ENCODE data around the gene TBC1D21.

The TBC1D21 gene

DNA sequence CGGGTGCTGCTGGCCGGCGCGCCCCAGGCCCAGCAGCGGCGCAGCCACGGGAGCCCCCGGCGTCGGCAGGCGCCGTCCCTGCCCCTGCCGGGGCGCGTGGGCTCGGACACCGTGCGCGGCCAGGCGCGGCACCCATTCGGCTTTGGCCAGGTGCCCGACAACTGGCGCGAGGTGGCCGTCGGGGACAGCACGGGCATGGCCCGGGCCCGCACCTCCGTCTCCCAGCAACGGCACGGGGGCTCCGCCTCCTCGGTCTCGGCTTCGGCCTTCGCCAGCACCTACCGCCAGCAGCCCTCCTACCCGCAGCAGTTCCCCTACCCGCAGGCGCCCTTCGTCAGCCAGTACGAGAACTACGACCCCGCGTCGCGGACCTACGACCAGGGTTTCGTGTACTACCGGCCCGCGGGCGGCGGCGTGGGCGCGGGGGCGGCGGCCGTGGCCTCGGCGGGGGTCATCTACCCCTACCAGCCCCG, 53.7 kb downstream of the TBC1D21 start:
- Histone ChIP-seq H3K4me3 (ENCODE audit: low read length) (no peak overlapping the region), H3K4me2 (ENCODE audit: low read length) (no peak overlapping the region), H3K27ac (ENCODE audit: low read depth, low read length) (no peak overlapping the region), H3K4me1 (ENCODE audit: control insufficient read depth, low read length) (no peaks in the 10 kb centered on the region), H3K9me3 (ENCODE audit: control insufficient read depth, insufficient read depth, low read length) (no peaks in the 10 kb centered on the region), H3K9me2 (replicated peaks; ENCODE audit: control insufficient read depth, low read length) (no peaks in the 10 kb centered on the region), H3K27me3 (ENCODE audit: control insufficient read depth, low read length) (peaks cover 3% of the 10 kb centered on the region; the same call in 1 of the 2 replicates), H4K20me1 (ENCODE audit: control insufficient read depth, insufficient read depth, low read depth, low read length) (no peaks in the 10 kb centered on the region), H3K36me3 (ENCODE audit: control insufficient read depth, low read length) (no peaks in the 10 kb centered on the region), H3F3A (ENCODE audit: control insufficient read depth, insufficient read depth) (no peaks in the 10 kb centered on the region), H3K79me2 (ENCODE audit: control insufficient read depth, low read length) (no peaks in the 10 kb centered on the region)
- TF ChIP-seq, protein P1, sequence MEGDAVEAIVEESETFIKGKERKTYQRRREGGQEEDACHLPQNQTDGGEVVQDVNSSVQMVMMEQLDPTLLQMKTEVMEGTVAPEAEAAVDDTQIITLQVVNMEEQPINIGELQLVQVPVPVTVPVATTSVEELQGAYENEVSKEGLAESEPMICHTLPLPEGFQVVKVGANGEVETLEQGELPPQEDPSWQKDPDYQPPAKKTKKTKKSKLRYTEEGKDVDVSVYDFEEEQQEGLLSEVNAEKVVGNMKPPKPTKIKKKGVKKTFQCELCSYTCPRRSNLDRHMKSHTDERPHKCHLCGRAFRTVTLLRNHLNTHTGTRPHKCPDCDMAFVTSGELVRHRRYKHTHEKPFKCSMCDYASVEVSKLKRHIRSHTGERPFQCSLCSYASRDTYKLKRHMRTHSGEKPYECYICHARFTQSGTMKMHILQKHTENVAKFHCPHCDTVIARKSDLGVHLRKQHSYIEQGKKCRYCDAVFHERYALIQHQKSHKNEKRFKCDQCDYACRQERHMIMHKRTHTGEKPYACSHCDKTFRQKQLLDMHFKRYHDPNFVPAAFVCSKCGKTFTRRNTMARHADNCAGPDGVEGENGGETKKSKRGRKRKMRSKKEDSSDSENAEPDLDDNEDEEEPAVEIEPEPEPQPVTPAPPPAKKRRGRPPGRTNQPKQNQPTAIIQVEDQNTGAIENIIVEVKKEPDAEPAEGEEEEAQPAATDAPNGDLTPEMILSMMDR (IDR thresholded peaks at IDR 0.05; ENCODE audit: low read depth, low read length, poor library complexity, severe bottlenecking), result no peak
- TF ChIP-seq EZH2phosphoT487 (IDR thresholded peaks at IDR 0.05; ENCODE audit: borderline replicate concordance, low read length), result no peak

DNA sequence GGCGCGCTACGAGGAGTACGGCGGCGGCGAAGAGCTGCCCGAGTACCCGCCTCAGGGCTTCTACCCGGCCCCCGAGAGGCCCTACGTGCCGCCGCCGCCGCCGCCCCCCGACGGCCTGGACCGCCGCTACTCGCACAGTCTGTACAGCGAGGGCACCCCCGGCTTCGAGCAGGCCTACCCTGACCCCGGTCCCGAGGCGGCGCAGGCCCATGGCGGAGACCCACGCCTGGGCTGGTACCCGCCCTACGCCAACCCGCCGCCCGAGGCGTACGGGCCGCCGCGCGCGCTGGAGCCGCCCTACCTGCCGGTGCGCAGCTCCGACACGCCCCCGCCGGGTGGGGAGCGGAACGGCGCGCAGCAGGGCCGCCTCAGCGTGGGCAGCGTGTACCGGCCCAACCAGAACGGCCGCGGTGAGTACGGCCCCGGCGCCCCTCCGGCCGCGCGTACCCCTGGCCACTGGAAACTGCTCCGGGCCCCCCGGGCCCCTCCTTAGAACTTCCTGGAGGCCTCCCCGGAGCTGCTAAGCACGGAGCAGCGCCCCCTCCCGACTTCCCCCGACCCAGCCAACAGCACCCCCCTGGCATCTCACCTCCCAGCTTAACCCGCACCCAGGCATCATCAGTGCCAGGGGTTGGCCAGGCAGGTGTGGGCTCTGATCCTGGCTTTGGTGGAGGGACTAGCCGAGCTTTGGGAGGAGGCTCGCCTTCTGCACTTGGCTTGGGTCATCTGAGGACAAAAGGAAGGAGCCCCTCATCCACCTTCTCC, 54.3 kb downstream of the TBC1D21 start:
- no peaks in the 10 kb centered on the region for H3K36me3 ChIP-seq (ENCODE audit: control insufficient read depth, low read length)
- TF ChIP-seq, protein P1 (IDR thresholded peaks at IDR 0.05; ENCODE audit: low read depth, low read length, poor library complexity, severe bottlenecking), result peak; percentile 38
- no peak for TF ChIP-seq EZH2phosphoT487 (IDR thresholded peaks at IDR 0.05; ENCODE audit: borderline replicate concordance, low read length)
- no peaks in the 10 kb centered on the region for H3K9me3 ChIP-seq (ENCODE audit: control insufficient read depth, insufficient read depth, low read length)
- no peaks in the 10 kb centered on the region for H3K79me2 ChIP-seq (ENCODE audit: control insufficient read depth, low read length)
- H3K4me1 ChIP-seq (ENCODE audit: control insufficient read depth, low read length), result no peaks in the 10 kb centered on the region
- H3K27ac ChIP-seq (ENCODE audit: low read depth, low read length), result no peak overlapping the region
- no peaks in the 10 kb centered on the region for H3F3A ChIP-seq (ENCODE audit: control insufficient read depth, insufficient read depth)
- H3K4me2 ChIP-seq (ENCODE audit: low read length), result 0 out of 2 replicates have a peak overlapping the region, but pooled peaks have one; percentile 14
- H3K27me3 ChIP-seq (ENCODE audit: control insufficient read depth, low read length), result peaks cover 3% of the 10 kb centered on the region; the same call in 1 of the 2 replicates
- H4K20me1 ChIP-seq (ENCODE audit: control insufficient read depth, insufficient read depth, low read depth, low read length), result no peaks in the 10 kb centered on the region
- H3K4me3 ChIP-seq (ENCODE audit: low read length), result no peak overlapping the region
- H3K9me2 ChIP-seq (replicated peaks; ENCODE audit: control insufficient read depth, low read length), result no peaks in the 10 kb centered on the region

DNA sequence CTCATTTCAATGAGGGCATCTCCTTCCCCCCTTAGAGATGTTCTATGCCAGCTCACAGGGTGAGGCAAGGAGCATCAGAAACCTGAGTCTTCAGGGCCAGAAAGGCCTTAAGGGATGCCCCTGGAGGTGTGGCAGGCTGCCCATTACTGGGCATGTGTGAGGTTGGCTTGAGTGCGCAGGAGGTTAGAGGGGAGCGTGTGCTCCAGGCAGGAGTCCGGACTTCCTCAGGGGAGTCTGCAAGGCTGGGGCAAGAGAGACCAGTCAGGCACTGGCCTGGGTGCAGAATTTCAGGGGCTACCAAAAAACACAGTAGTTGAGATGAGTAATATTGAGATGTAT, 54.8 kb downstream of the TBC1D21 start:
- no peaks in the 10 kb centered on the region for H3K9me2 ChIP-seq (replicated peaks; ENCODE audit: control insufficient read depth, low read length)
- no peak overlapping the region for H3K4me3 ChIP-seq (ENCODE audit: low read length)
- peaks cover 3% of the 10 kb centered on the region; the same call in 1 of the 2 replicates for H3K27me3 ChIP-seq (ENCODE audit: control insufficient read depth, low read length)
- H4K20me1 ChIP-seq (ENCODE audit: control insufficient read depth, insufficient read depth, low read depth, low read length), result no peaks in the 10 kb centered on the region
- no peak for TF ChIP-seq EZH2phosphoT487 (IDR thresholded peaks at IDR 0.05; ENCODE audit: borderline replicate concordance, low read length)
- TF ChIP-seq, protein P1 (IDR thresholded peaks at IDR 0.05; ENCODE audit: low read depth, low read length, poor library complexity, severe bottlenecking), result no peak
- H3K36me3 ChIP-seq (ENCODE audit: control insufficient read depth, low read length), result no peaks in the 10 kb centered on the region
- no peaks in the 10 kb centered on the region for H3K4me1 ChIP-seq (ENCODE audit: control insufficient read depth, low read length)
- H3K27ac ChIP-seq (ENCODE audit: low read depth, low read length), result no peak overlapping the region
- no peaks in the 10 kb centered on the region for H3K9me3 ChIP-seq (ENCODE audit: control insufficient read depth, insufficient read depth, low read length)
- H3K79me2 ChIP-seq (ENCODE audit: control insufficient read depth, low read length), result no peaks in the 10 kb centered on the region
- no peaks in the 10 kb centered on the region for H3F3A ChIP-seq (ENCODE audit: control insufficient read depth, insufficient read depth)
- H3K4me2 ChIP-seq (ENCODE audit: low read length), result no peak overlapping the region

Data from DOHH2 (cell line).